Mononuclear cell (primary cell): ENCODE results near the gene DGKI. TPM values are rescaled to one million over a fixed set of nuclear protein-coding genes. Genes with fewer than 3 reads are reported as not detected.
"Not testable (repeated sequence)": the region's sequence is repeated elsewhere in the genome, so short reads cannot be mapped to it uniquely, and the experiment has no call there.

Source experiments
- H3K27me3 ChIP-seq: 2 replicates; pipeline ENCODE4 v1.6.0; 2011; ENCODE audit warnings: low read length, control low read depth; ENCODE audit not compliant: insufficient read depth
- H3K4me1 ChIP-seq: 2 replicates; pipeline ENCODE4 v1.5.1; 2011; ENCODE audit warnings: mild to moderate bottlenecking, low read length, control low read depth; ENCODE audit not compliant: insufficient read depth
- H3K4me3 ChIP-seq: 2 replicates; pipeline ENCODE4 v1.5.1; 2011; ENCODE audit warnings: mild to moderate bottlenecking, low read length, moderate library complexity
- H3K9me3 ChIP-seq: 2 replicates; pipeline ENCODE4 v1.5.1; 2011; ENCODE audit warnings: low read depth, mild to moderate bottlenecking, control low read depth, low read length
- total RNA-seq: library from RNA; depleted of rRNA; stranded (reverse); fragments of >200 nt; gene quantifications from one replicate; pipeline ENCODE4 v1.2.3, GENCODE V29; 2012

DGKI gene
- total RNA-seq, 1 donor = 0.21 TPM

DNA sequence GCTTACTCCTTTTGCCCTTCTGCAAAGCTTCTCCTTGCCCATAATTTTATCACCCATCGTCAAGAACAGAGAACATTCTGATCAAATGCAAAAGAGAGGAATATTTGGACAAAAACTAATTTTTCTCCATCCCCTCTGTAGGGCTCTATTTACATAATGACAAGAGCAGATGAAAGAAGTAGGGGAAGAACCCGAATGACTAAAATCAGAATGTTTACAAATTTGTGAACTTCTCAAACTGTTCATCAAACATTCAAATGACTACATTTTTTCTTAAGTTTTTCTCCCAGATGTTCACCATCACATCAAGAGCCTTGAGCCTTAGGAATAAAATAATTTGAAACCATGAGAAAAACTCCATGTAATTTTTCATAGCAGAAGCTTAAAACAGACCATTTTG lies 119.4 kb downstream of the DGKI start:
- no peaks in the 10 kb centered on the region for H3K9me3 ChIP-seq
- H3K4me3 ChIP-seq = no peak overlapping the region
- H3K4me1 ChIP-seq = no peaks in the 10 kb centered on the region
- no peaks in the 10 kb centered on the region for H3K27me3 ChIP-seq

DNA sequence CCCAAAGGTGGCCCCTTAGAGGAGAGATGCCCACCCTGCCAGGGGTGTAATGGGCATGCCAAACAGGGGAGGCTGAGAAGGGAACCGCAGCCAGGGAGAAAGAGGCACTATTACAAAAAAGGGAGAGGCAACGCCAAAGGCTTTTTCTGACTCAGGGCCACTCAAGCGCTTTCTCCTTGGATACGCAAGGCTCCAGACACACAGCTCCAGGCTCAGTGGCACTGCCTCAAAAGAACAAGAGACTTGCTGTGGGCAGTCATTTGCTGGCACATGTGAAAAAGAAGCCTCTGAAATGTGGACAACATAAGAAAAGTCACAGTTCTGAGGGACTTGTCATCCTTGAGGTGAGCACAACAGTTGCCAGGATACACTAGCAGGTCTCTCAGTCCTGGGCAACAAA lies 128.4 kb downstream of the DGKI start:
- Histone ChIP-seq H3K4me1 (no peaks in the 10 kb centered on the region), H3K27me3 (peaks cover 3% of the 10 kb centered on the region), H3K9me3 (no peaks in the 10 kb centered on the region), H3K4me3 (no peak overlapping the region)

DNA sequence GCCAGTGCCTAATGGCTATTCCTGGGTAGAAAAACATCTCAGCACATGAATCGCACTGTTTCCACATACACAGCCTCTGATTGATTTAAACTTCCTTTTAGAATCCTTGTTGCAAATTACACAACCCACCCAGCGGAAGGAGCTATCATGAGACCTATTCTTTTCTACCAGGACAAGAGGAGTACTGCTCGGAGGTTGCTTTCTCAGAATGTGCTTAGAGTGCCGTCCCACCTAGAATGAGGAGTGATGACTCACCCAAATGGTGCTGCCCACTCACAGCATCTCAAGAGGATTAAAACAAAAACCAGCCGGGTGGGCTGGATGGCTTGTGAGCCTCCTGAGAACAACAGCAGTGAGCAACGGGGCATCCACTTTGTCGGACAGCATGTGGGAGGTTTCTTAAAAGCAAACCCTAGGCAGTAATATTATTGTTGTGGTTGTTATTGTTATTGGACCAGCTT lies 128.9 kb downstream of the DGKI start:
- Histone ChIP-seq H3K4me3 (no peak overlapping the region), H3K9me3 (no peaks in the 10 kb centered on the region), H3K4me1 (no peaks in the 10 kb centered on the region), H3K27me3 (peaks cover 3% of the 10 kb centered on the region)

DNA sequence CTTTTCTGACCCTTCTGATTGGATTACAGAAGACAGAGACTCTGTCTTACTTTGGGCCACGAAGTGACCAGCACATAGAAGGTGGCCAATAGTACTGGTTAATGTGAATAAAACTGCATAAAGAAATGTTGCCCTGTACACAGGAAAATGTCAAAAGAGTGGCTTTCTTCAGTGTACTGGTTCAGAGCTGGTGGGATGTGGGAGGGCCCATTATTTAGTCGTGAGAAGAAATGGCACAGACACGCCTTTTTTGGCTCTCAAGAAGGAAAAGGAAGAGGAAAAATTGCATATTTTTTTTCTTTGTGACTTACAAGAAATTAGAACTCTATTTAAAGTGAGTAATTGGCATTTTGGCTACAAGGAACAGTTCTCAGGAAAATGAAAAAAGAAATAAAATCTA lies 129.7 kb downstream of the DGKI start:
- no peaks in the 10 kb centered on the region for H3K4me1 ChIP-seq
- peaks cover 3% of the 10 kb centered on the region for H3K27me3 ChIP-seq
- no peak overlapping the region for H3K4me3 ChIP-seq
- no peaks in the 10 kb centered on the region for H3K9me3 ChIP-seq

DNA sequence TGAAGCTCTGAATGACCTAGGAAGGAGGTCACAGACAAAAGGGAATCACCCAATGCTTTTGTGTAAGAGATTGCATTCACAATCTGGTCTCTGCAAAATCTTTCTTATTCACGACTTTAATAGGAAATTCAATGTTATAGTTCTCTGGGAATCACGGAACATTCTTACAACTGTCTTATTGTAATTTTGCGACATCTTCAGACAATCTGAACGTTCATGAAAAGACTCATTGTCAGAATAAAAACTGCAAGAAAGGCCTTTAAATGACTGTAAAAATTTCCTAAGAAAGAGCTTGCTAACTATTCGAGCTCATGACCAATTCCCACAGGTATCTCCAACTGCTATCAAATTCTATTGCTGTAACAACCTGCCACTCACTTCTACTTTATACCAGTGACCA lies 130.7 kb downstream of the DGKI start:
- Histone ChIP-seq H3K27me3 (peaks cover 3% of the 10 kb centered on the region), H3K4me1 (no peaks in the 10 kb centered on the region), H3K9me3 (no peaks in the 10 kb centered on the region), H3K4me3 (no peak overlapping the region)

DNA sequence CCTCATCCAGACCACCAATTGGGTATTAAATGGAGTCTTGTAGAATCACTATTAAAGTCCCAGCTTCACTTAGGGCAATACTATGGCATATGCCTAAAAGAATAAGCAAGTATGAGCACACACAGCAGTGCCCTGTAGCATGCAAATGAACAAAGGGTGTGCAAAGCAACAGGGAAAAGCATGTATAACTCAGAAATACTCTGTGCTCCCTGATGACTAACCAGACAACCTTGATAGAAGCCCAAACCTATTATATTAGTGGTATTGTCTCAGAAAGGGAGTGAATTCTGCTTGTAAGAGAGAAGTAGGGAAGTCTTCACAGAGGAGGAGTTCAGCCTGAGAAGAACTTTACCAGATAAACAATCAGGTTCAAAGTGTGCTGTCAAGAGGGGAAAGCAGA lies 131.2 kb downstream of the DGKI start:
- Histone ChIP-seq H3K9me3 (no peaks in the 10 kb centered on the region), H3K27me3 (peaks cover 3% of the 10 kb centered on the region), H3K4me3 (no peak overlapping the region), H3K4me1 (no peaks in the 10 kb centered on the region)

DNA sequence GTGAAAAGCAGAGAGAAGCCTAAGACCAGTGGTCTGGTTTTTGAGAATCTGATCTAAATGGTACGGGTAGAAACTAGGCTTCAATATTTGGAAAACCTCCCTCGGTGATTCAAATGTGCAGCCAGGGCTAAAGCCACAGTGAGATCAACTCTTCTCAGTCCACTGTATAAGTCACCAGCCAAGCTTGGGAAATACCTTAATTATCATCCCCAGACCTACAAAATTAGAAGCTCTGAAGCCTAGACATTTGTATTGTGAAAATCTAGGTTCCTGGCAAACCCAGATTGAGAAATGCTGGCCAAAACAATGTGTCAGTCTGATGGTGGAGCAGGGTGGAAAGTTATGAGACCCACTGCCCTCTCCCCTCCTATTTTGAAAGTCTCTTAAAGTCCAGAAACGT lies 131.7 kb downstream of the DGKI start:
- Histone ChIP-seq H3K9me3 (no peaks in the 10 kb centered on the region), H3K4me3 (no peak overlapping the region), H3K27me3 (peaks cover 3% of the 10 kb centered on the region), H3K4me1 (no peaks in the 10 kb centered on the region)

DNA sequence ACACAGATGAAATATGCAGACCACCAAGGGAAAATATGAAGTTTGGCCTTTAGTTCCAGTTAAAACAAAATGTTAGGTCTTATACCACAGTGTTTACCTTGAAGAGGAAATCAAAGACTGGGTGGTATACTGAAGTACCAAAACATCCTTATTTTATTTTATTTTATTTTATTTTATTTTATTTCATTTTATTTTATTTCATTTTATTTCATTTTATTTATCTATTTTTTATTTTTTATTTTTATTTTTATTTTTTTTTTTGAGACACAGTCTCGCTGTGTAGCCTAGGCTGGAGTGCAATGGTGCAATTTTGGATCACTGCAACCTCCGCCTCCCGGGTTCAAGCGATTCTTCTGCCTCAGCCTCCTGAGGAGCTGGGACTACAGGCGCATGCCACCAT lies 140.4 kb downstream of the DGKI start:
- not testable (repeated sequence) for H3K4me3 ChIP-seq, H3K9me3 ChIP-seq, H3K4me1 ChIP-seq, H3K27me3 ChIP-seq

DNA sequence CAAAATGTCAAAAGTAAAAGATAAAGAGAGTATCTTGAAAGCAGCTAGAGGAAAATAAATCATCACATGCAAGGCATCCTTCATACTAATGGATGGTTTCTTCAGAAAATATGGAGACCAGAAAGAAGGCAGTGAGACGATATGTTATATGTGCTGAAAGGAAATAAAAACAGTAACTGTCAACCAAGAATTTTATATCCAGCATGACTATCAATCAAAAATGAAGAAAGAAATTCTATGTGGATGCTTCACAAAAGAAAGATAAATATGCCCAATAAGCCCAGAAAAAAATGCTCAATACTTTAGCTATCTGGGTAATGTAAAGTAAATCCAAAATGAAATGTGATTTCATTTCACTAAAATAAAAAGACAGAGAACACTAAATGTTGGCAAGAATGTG lies 142.1 kb downstream of the DGKI start:
- H3K4me3 ChIP-seq = no peak overlapping the region
- no peaks in the 10 kb centered on the region for H3K4me1 ChIP-seq
- H3K27me3 ChIP-seq = no peaks in the 10 kb centered on the region
- peaks cover 5% of the 10 kb centered on the region for H3K9me3 ChIP-seq

DNA sequence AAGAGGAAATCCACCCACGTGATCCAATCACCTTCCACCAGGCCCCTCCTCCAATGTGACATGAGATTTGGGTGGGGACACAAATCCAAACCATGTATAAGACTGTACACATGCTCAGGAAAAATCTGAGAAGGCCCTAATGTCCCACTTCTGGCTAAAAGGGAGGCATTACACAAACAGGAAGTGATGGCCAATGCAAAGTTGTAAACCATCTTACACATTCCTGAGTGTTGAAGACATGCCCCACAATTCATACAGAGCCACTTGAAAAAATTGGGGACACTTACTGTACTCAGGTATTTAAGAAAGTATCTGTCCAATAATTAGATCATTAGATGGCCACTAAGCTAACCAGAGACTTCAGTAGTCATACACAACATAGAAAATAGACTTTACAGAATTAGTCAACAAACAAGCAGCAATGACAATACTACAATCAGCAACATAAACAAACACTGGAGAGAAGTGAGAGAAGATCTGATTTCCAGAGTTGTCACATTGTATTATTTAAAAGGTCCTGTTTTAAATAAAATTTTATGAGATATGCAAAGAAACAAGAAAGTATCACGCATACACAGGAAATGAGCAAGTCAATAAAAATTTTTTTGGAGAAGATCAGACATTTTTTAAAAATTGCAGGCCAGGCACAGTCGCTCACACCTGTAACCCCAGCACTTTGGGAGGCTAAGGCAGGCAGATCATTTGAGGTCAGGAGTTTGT lies 143.3 kb downstream of the DGKI start:
- H3K9me3 ChIP-seq = peaks cover 5% of the 10 kb centered on the region
- no peaks in the 10 kb centered on the region for H3K27me3 ChIP-seq
- no peak overlapping the region for H3K4me3 ChIP-seq
- H3K4me1 ChIP-seq = no peaks in the 10 kb centered on the region

DNA sequence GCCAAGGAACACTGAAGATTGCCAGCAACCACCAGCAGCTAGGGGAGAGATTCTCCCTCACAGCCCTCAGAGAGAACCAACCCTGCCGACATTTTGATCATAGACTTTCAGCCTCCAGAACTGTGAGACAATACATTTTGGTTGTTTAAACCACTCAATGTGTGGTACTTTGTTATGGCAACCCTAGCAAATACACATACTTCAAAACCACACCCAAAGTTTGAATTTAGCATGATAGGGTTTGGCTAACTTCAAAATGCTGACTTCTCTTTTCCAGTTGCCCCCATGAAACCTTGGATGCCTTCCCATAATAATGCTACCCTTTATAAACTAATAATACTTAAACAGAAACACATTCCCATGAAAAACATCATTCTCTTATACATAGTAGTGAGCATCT lies 149.8 kb downstream of the DGKI start:
- H3K4me1 ChIP-seq = no peaks in the 10 kb centered on the region
- H3K4me3 ChIP-seq = no peak overlapping the region
- H3K9me3 ChIP-seq = no peaks in the 10 kb centered on the region
- H3K27me3 ChIP-seq = no peaks in the 10 kb centered on the region

DNA sequence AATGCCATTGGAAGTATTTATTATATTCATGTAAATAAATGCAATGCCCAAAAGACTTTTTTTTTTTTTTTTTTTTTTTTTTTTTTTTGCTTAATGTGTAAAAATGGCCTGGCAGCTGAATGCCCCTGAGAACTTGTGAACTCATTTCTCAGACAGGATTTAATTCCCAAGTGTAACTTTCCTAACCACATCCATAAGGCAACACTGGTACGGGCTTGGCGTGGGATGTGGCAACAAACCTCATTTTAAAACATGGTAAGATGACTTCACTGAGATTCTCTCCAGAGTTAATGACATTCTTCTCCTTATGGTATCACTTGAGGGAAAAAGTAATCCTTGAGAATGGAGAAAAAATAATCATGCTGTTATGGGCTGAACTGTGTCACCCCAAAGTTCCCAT lies 150.4 kb downstream of the DGKI start:
- Histone ChIP-seq H3K9me3 (no peaks in the 10 kb centered on the region), H3K4me3 (no peak overlapping the region), H3K4me1 (no peaks in the 10 kb centered on the region), H3K27me3 (no peaks in the 10 kb centered on the region)

DNA sequence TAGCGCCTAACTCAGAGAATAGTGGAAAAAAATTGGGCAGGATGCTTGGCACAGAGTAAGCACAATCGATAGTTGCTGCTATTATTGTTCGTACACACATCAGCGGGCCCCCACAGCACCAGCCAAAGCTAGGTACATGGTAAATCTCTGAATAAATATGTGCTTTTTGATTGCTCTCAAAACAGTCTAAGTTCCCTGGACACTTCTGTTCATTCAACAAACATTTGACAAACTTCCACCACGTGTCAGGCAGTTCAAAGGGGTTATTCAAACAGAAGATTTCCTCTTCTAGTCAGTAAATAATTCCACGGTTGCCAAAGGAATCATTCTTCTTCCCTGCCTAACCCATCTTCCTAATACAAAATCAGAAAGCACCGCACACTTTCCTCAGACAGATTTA lies 150.8 kb downstream of the DGKI start:
- no peak overlapping the region for H3K4me3 ChIP-seq
- no peaks in the 10 kb centered on the region for H3K9me3 ChIP-seq

DNA sequence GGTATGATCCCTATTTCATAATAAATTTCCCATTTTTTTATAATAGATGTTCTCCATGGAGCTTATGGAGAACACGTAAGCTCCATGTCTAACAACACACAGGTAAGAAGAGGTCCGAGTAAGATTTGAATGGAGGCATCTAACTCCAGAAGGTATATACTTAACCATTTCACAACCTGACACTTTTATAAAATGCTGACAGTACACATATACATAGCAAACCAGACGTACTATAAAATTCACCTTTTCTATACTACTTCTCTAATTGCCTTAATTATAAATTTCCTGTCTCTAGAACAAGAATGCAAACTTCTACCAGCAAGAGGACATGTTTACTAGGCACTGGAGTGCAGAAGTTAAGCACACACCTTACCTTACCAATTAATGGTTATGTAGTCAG lies 151.3 kb downstream of the DGKI start:
- H3K9me3 ChIP-seq = no peaks in the 10 kb centered on the region
- no peak overlapping the region for H3K4me3 ChIP-seq
- H3K27me3 ChIP-seq = no peaks in the 10 kb centered on the region
- no peaks in the 10 kb centered on the region for H3K4me1 ChIP-seq

More for the DNA sequence above, 150.8 kb downstream of the DGKI start:
- H3K27me3 ChIP-seq = no peaks in the 10 kb centered on the region
- H3K4me1 ChIP-seq = no peaks in the 10 kb centered on the region

DNA sequence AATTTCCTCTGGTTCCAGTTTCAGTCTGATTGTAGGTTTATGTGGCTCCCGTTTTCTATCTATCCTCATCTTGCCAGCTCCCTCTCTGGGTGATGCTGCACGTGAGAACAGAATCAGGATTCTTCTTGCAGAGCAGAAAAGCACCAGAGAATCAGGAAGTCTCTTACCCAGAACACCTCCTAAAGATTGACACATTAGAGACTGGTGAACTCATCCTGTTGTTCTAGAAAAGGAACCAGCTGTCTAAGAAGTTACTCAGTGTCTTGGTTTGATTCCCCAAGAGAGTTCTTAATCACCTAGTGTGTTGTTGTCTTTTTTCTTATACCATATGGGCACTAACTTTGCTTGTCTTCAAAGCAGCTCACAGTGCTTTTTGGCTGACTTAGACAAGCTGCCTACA lies 152.4 kb downstream of the DGKI start:
- H3K4me1 ChIP-seq = no peaks in the 10 kb centered on the region
- no peaks in the 10 kb centered on the region for H3K9me3 ChIP-seq

DNA sequence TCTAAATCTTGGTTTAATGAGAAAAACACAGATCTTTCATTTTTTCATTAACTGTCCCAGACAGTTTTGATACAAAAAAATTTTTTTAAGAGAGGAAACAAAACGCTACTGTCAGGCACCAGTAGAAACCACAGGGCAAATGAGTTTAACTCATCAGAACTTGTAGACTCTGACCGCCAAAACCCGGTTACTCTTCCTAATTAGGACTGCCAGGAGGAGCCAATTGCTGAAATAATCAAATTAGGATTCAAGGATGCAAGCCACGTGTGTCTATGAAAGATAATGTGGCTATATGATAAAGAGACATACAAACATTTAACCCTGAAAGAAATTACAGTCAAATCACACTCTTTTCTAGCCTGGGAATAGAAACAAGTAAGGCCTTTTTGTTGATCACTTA lies 154.4 kb downstream of the DGKI start:
- no peaks in the 10 kb centered on the region for H3K9me3 ChIP-seq
- no peaks in the 10 kb centered on the region for H3K27me3 ChIP-seq
- H3K4me3 ChIP-seq = no peak overlapping the region
- no peaks in the 10 kb centered on the region for H3K4me1 ChIP-seq

More for the DNA sequence above, 152.4 kb downstream of the DGKI start:
- Histone ChIP-seq H3K27me3 (no peaks in the 10 kb centered on the region), H3K4me3 (no peak overlapping the region)
